GM12875 (cell line): ENCODE measurements around the gene CCDC182.

ENCODE experiments used
- H3K4me3 ChIP-seq: one replicate; pipeline ENCODE4 v1.5.1; 2011; ENCODE audit warnings: low read depth, low read length, control low read depth
- CTCF ChIP-seq: IDR thresholded peaks from 2 replicates; pipeline ENCODE4 v1.5.1; 2011; ENCODE audit warnings: low read depth, mild to moderate bottlenecking, control low read depth, inconsistent platforms, low read length, moderate library complexity, borderline replicate concordance; ENCODE audit not compliant: insufficient read depth

Gene CCDC182

GRCh38 chr17:57758654-57759053, 13.6 kb upstream of the CCDC182 start:
- TF ChIP-seq CTCF: no peak
- no peak overlapping the region for H3K4me3 ChIP-seq

- H3K4me3 ChIP-seq: no peak overlapping the region
- no peak for TF ChIP-seq CTCF
Observed at GRCh38 chr17:57757735-57758134, 12.6 kb upstream of the CCDC182 start.

GRCh38 chr17:57756951-57757350, 11.9 kb upstream of the CCDC182 start:
- TF ChIP-seq CTCF: no peak
- H3K4me3 ChIP-seq: no peak overlapping the region

- TF ChIP-seq CTCF: no peak
- H3K4me3 ChIP-seq: no peak overlapping the region
Observed at GRCh38 chr17:57755480-57756070, 10.5 kb upstream of the CCDC182 start.

- no peak for TF ChIP-seq CTCF
- no peak overlapping the region for H3K4me3 ChIP-seq
Observed at GRCh38 chr17:57752031-57752905, 7.2 kb upstream of the CCDC182 start.

GRCh38 chr17:57751348-57751971, 6.4 kb upstream of the CCDC182 start:
- no peak overlapping the region for H3K4me3 ChIP-seq
- no peak for TF ChIP-seq CTCF

- H3K4me3 ChIP-seq: no peak overlapping the region
- no peak for TF ChIP-seq CTCF
Observed at GRCh38 chr17:57750895-57751294, 5.8 kb upstream of the CCDC182 start.
